Myocyte (in vitro differentiated cells): ENCODE data around the gene ANGPTL8. TPM values are rescaled to one million over a fixed set of nuclear protein-coding genes. Genes with fewer than 3 reads are reported as not detected.

Experiments
- DNase-seq: peaks from one replicate; pipeline ENCODE4 v3.0.0-alpha.2; 2012; ENCODE audit warnings: low read depth
- total RNA-seq: library from RNA; depleted of rRNA; stranded (reverse); fragments of >200 nt; gene quantifications from 2 replicates; pipeline ENCODE4 v1.2.3, GENCODE V29; 2014

The ANGPTL8 gene
- total RNA-seq, 1 donor from 2014 or later = not detected

GRCh38 chr19:11260996-11261395 is 21.6 kb downstream of the ANGPTL8 start:
- DNase-seq = no peak

GRCh38 chr19:11261431-11261970 is 22.1 kb downstream of the ANGPTL8 start:
- peak; percentile 23 for DNase-seq

- DNase-seq = peak; percentile 50
These were observed 22.8 kb downstream of the ANGPTL8 start, which contains the start of gene DOCK6 for GRCh38 chr19:11261971-11262839. Gene DOCK6, minus strand, starts transcription at chr19:11262524. Its CDS starts 84 bp downstream, at chr19:11262440.

DNA sequence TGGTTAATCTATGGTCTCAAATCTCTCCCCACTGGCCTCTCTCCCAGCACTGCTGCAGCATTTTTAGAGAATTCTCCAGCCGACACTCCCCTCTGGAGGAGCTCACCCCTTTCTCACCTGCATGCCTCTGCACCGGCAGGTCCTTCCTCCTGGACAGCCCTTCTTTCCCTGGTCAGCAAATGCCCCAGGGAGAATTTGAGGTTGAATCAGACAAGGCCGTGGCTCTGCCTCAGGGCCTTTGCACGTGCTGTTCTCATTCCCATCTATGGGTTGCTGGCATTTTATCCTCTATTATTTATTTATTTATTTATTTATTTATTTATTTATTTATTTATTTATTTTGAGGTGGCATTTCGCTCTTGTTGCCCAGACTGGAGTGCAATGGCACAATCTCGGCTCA is 24.3 kb downstream of the ANGPTL8 start:
- no peak for DNase-seq

- DNase-seq = no peak
These were observed 25.2 kb downstream of the ANGPTL8 start for GRCh38 chr19:11264452-11265176.

GRCh38 chr19:11265177-11265784 is 25.9 kb downstream of the ANGPTL8 start:
- no peak for DNase-seq

DNA sequence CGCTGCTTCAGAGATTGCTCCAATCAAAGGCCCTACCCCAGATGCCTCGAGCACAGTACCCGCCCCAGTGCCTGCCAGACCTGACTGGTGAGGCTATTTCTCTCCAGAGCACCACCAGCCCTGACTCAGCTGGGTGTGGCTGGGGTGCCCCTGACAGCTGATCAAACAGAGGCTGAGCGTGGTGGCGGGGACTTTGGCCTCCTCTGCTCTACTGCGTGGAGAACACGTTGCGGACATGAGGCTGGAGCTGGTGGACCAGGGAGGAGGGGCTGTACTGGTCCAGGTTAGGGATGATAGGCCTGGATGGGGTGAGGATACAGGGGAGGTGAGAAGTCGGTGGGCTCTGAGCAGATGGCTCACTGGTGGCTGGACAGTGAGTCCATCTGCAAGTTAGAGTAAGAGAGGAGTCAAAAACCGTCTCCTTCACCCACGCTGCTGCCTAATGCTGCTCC is 26.4 kb downstream of the ANGPTL8 start:
- DNase-seq = peak; percentile 89

GRCh38 chr19:11267316-11268085 is 28.1 kb downstream of the ANGPTL8 start:
- no peak for DNase-seq

GRCh38 chr19:11268783-11269267 is 29.4 kb downstream of the ANGPTL8 start:
- peak; percentile 84 for DNase-seq

- no peak for DNase-seq
These were observed 30.0 kb downstream of the ANGPTL8 start for GRCh38 chr19:11269408-11269807.

- no peak for DNase-seq
These were observed 33.9 kb downstream of the ANGPTL8 start for GRCh38 chr19:11273296-11273695.

DNA sequence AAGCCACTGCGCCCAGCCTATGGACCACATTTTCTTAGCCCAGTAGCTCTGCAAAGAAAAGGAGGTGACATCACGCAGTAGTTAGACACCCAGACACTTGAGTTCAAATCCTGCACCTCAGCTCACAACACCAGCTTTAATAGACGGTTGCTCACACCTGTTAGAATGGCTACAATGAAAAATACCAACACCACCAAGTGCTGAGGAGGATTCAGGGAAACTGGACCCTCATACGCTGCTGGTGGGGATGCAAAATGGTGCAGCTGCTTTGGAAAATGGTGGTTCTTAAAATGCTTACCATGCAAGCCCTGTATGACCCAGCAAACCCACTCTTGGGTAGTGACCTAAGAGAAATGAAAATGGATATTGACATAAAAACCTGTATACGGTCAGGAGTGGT is 34.6 kb downstream of the ANGPTL8 start:
- no peak for DNase-seq

GRCh38 chr19:11274533-11275086 is 35.2 kb downstream of the ANGPTL8 start:
- no peak for DNase-seq

GRCh38 chr19:11278670-11279069 is 39.3 kb downstream of the ANGPTL8 start:
- DNase-seq = no peak

GRCh38 chr19:11279505-11280236 is 40.3 kb downstream of the ANGPTL8 start:
- peak; percentile 71 for DNase-seq

GRCh38 chr19:11281356-11282049 is 42.1 kb downstream of the ANGPTL8 start:
- DNase-seq = peak; percentile 12

DNA sequence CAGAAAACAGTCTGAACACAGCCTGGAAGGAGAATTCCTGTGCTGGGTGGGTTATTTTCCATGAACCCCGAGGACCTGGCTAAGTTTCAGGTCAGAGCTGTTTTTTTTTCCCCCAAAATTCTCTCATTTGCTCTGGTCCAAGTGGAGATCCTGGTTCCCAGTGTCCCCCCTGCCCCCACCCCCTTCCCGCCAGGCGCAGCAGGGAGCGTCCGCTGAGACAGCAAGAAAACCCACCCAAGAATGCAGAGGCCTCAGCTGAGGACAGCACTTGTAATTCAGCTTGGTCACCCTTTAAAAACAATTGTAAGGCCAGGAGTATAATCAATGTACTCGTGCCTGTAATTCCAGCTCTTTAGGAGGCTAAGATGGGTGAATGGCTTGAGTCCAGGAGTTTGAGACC is 45.1 kb downstream of the ANGPTL8 start:
- DNase-seq = no peak

DNA sequence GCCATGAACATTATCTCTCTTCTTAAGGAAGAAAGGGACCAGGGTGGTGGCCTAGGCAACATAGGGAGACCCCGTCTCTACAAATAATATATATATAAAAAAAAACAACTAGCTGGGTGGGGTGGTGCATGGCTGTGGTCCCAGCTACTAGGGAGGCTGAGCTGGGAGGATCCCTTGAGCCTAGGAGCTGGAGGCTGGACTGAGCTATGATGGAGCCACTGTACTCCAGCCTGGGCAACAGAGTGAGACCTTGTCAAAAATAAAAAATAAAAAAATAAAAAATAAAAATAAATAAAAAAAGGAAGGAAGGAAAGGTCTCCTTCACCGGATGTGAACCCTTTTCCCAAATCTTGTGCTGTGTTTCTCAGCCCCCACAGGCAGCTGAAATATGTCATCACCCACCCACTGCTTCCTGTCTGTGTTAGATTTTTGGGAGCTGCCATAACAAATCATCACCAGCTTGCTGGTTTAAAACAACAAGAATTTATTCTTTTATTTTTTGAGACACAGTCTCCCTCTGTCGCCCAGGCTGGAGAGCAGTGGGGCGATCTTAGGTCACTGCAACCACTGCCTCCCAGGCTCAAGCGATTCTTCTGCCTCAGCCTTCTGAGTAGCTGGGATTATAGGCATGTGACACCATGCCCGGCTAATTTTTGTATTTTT is 47.0 kb downstream of the ANGPTL8 start:
- peak; percentile 27 for DNase-seq
